SK-N-SH treated with all-trans-retinoic acid at 6 μM for 48 hours (cell line): ENCODE measurements around the gene ZNF410.
"Not testable (repeated sequence)": the region's sequence is repeated elsewhere in the genome, so short reads cannot be mapped to it uniquely, and the experiment has no call there.

Experiments used
- ATAC-seq: fragments of 200-7000 bp; cut with Tn5 transposase; 3 replicates; pipeline ENCODE4 v1.9.1; 2020; ENCODE audit warnings: mild to moderate bottlenecking, moderate library complexity
- ARNTL ChIP-seq: fragments of 450-650 bp; formaldehyde crosslinking; IDR thresholded peaks from 2 replicates; pipeline ENCODE4 v1.5.0; 2020; ENCODE audit warnings: low read depth, mild to moderate bottlenecking, moderate library complexity, borderline replicate concordance
- BACH2 ChIP-seq: fragments of 250-450 bp; sonication (Bioruptor Pico); IDR thresholded peaks from 2 replicates; pipeline ENCODE4 v1.9.0; 2021; ENCODE audit warnings: mild to moderate bottlenecking, borderline replicate concordance
- CSDC2 ChIP-seq: fragments of 250-450 bp; sonication (Bioruptor Pico); IDR thresholded peaks from 2 replicates; pipeline ENCODE4 v1.5.0; 2020; ENCODE audit warnings: mild to moderate bottlenecking, moderate library complexity
- GLIS3 ChIP-seq: fragments of 250-450 bp; sonication (Bioruptor Pico); IDR thresholded peaks from 2 replicates; pipeline ENCODE4 v1.5.0; 2020; ENCODE audit warnings: mild to moderate bottlenecking, moderate library complexity
- ISL1 ChIP-seq: fragments of 250-450 bp; sonication (Bioruptor Pico); IDR thresholded peaks from 2 replicates; pipeline ENCODE4 v2.1.2; 2022; ENCODE audit warnings: mild to moderate bottlenecking, moderate library complexity
- OSR1 ChIP-seq: fragments of 250-450 bp; sonication (Bioruptor Pico); IDR thresholded peaks from 2 replicates; pipeline ENCODE4 v1.8.0; 2022; ENCODE audit warnings: moderate library complexity, mild to moderate bottlenecking, inconsistent platforms
- PPARA ChIP-seq: fragments of 250-450 bp; sonication (Bioruptor Pico); IDR thresholded peaks from 2 replicates; pipeline ENCODE4 v1.5.0; 2020; ENCODE audit warnings: mild to moderate bottlenecking, borderline replicate concordance
- RARB ChIP-seq: fragments of 250-450 bp; sonication (Bioruptor Pico); IDR thresholded peaks from 2 replicates; pipeline ENCODE4 v1.8.0; 2021; ENCODE audit warnings: mild to moderate bottlenecking, moderate library complexity
- SNAI2 ChIP-seq: fragments of 250-450 bp; sonication (Bioruptor Pico); IDR thresholded peaks from 2 replicates; pipeline ENCODE4 v1.5.0; 2020; ENCODE audit warnings: mild to moderate bottlenecking, moderate library complexity
- TCF4 ChIP-seq: fragments of 250-450 bp; sonication (Bioruptor Pico); IDR thresholded peaks from 2 replicates; pipeline ENCODE4 v1.8.0; 2021; ENCODE audit warnings: mild to moderate bottlenecking, moderate library complexity, borderline replicate concordance
- TOX ChIP-seq: fragments of 250-450 bp; sonication (Bioruptor Pico); IDR thresholded peaks from 2 replicates; pipeline ENCODE4 v1.8.0; 2021; ENCODE audit warnings: mild to moderate bottlenecking, moderate library complexity, borderline replicate concordance
- ZC3H10 ChIP-seq: fragments of 250-450 bp; sonication (Bioruptor Pico); IDR thresholded peaks from 2 replicates; pipeline ENCODE4 v1.5.1; 2021; ENCODE audit warnings: mild to moderate bottlenecking, moderate library complexity
- ZFP3 ChIP-seq: fragments of 250-450 bp; sonication (Bioruptor Pico); IDR thresholded peaks from 2 replicates; pipeline ENCODE4 v1.5.0; 2020; ENCODE audit warnings: mild to moderate bottlenecking, moderate library complexity
- ZFP30 ChIP-seq: fragments of 450-650 bp; formaldehyde crosslinking; IDR thresholded peaks from 2 replicates; pipeline ENCODE4 v1.5.0; 2022; ENCODE audit warnings: mild to moderate bottlenecking, moderate library complexity
- ZNF565 ChIP-seq: fragments of 450-650 bp; formaldehyde crosslinking; conservative IDR thresholded peaks from 2 replicates; pipeline ENCODE4 v1.5.0; 2020; ENCODE audit warnings: low read depth, mild to moderate bottlenecking, moderate library complexity
- ZNF8 ChIP-seq: fragments of 450-650 bp; formaldehyde crosslinking; IDR thresholded peaks from 2 replicates; pipeline ENCODE4 v1.5.0; 2020; ENCODE audit warnings: mild to moderate bottlenecking, moderate library complexity
- TF ChIP-seq, protein P1 (sequence below): fragments of 250-450 bp; sonication (Bioruptor Pico); IDR thresholded peaks from 2 replicates; pipeline ENCODE4 v1.5.1; 2020; ENCODE audit warnings: low read depth, mild to moderate bottlenecking, moderate library complexity
- TF ChIP-seq, protein P2 (sequence below): fragments of 250-450 bp; sonication (Bioruptor Pico); IDR thresholded peaks from 2 replicates; pipeline ENCODE4 v1.8.0; 2020; ENCODE audit warnings: mild to moderate bottlenecking, moderate library complexity, borderline replicate concordance
- TF ChIP-seq, protein P3 (sequence below): fragments of 250-450 bp; sonication (Bioruptor Pico); IDR thresholded peaks from 2 replicates; pipeline ENCODE4 v1.5.1; 2021; ENCODE audit warnings: mild to moderate bottlenecking, moderate library complexity
- TF ChIP-seq, protein P4 (sequence below): fragments of 250-450 bp; sonication (Bioruptor Pico); IDR thresholded peaks from 2 replicates; pipeline ENCODE4 v1.5.0; 2020; ENCODE audit warnings: mild to moderate bottlenecking, moderate library complexity
- TF ChIP-seq, protein P5 (sequence below): fragments of 250-450 bp; sonication (Bioruptor Pico); IDR thresholded peaks from 2 replicates; pipeline ENCODE4 v1.8.0; 2021; ENCODE audit warnings: low read depth, mild to moderate bottlenecking, moderate library complexity, borderline replicate concordance

The ZNF410 gene

DNA sequence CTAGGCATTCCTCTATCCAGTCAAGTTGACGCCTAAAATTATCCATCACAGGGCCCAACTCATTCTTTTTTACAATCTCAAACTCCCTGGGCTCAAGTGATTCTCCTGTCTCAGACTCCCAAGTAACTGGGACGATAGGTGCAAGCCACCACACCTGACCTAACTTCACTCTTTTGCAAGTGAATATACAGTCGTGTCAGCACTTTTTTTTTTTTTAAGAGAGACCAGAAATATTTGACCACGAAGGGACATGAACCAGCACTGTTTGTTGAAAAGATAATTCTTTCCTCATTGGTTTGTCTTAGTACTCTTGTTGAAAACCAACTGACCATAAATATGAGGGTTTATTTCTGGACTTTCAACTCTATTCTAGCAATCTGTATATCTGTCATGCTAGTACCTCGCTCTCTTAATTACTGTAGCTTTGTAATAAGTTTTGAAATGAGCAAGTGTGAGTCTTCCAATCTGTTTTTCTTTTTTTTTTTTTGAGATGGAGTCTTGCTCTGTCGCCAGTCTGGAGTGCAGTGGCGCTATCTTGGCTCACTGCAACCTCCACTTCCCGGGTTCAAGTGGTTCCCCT lies 21.0 kb upstream of the ZNF410 start:
- ATAC-seq: no peak
- TF ChIP-seq, protein P1, sequence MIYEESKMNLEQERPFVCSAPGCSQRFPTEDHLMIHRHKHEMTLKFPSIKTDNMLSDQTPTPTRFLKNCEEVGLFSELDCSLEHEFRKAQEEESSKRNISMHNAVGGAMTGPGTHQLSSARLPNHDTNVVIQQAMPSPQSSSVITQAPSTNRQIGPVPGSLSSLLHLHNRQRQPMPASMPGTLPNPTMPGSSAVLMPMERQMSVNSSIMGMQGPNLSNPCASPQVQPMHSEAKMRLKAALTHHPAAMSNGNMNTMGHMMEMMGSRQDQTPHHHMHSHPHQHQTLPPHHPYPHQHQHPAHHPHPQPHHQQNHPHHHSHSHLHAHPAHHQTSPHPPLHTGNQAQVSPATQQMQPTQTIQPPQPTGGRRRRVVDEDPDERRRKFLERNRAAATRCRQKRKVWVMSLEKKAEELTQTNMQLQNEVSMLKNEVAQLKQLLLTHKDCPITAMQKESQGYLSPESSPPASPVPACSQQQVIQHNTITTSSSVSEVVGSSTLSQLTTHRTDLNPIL (CRISPR knock-in tag): no peak
- TF ChIP-seq PPARA (CRISPR knock-in tag) (no peak), OSR1 (CRISPR knock-in tag) (no peak), RARB (CRISPR knock-in tag) (no peak), ZC3H10 (no peak), ARNTL (CRISPR knock-in tag) (no peak), ZNF8 (no peak), CSDC2 (CRISPR knock-in tag) (no peak), TCF4 (CRISPR knock-in tag) (no peak), ZFP30 (no peak), ZNF565 (no peak)
- TF ChIP-seq, protein P2, sequence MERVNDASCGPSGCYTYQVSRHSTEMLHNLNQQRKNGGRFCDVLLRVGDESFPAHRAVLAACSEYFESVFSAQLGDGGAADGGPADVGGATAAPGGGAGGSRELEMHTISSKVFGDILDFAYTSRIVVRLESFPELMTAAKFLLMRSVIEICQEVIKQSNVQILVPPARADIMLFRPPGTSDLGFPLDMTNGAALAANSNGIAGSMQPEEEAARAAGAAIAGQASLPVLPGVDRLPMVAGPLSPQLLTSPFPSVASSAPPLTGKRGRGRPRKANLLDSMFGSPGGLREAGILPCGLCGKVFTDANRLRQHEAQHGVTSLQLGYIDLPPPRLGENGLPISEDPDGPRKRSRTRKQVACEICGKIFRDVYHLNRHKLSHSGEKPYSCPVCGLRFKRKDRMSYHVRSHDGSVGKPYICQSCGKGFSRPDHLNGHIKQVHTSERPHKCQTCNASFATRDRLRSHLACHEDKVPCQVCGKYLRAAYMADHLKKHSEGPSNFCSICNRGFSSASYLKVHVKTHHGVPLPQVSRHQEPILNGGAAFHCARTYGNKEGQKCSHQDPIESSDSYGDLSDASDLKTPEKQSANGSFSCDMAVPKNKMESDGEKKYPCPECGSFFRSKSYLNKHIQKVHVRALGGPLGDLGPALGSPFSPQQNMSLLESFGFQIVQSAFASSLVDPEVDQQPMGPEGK (CRISPR knock-in tag): no peak
- TF ChIP-seq, all 23 proteins: peak for 0

DNA sequence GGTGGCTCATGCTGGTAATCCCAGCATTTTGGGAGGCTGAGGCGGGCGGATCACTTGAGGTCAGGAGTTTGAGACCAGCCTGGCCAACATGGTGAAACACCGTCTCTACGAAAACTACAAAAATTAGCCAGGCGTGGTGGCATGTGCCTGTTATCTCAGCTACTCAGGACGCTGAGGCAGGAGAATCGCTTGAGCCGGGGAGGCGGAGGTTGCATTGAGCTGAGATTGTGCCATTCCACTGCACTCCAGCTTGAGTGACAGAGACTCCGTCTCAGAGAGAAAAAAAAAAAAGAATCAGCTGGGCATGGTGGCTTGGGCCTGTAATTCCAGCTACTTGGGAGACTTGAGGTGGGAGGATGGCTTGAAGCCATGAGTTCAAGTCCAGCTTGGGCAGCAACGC lies 16.9 kb upstream of the ZNF410 start:
- ATAC-seq: not testable (repeated sequence)

DNA sequence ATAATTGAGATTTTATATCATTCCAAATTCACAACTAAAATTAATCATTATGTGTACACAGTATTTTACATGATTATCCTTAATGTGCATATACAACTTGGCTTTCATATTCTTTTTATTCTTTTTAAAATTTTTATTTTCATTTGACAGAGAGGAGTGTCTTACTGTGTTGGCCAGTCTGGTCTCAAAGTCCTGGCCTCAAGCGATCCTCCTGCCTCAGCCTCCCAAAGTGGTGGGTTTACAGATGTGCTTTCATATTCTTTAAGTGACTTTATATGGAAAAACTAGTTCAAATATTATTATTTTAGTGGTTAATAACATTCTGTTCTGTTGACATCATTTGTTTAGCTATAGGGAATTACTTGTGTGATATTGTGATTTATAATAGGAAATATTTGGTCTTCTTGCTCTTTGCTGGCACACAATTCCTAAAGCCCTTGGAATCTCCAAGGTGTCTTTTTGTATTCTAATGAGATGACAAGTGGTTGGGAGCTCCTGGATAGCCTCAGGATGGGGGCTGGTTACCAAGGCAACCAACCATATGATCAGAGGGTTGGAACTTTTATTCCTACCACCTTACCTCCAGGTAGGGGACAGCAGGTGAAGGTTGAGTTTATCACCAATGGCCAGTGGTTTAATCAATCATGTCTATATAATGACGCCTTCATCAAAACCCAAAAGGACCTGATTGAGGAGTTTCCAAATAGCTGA lies 16.0 kb upstream of the ZNF410 start:
- no peak for ATAC-seq
- TF ChIP-seq OSR1 (CRISPR knock-in tag) (no peak), ZC3H10 (no peak), ZNF8 (no peak), ISL1 (no peak), TOX (CRISPR knock-in tag) (no peak), BACH2 (no peak), PPARA (CRISPR knock-in tag) (no peak), GLIS3 (CRISPR knock-in tag) (no peak), ZNF565 (no peak), RARB (CRISPR knock-in tag) (no peak), CSDC2 (CRISPR knock-in tag) (no peak), ZFP3 (CRISPR knock-in tag) (no peak), SNAI2 (CRISPR knock-in tag) (no peak)
- TF ChIP-seq, protein P1 (CRISPR knock-in tag): no peak
- TF ChIP-seq, protein P3, sequence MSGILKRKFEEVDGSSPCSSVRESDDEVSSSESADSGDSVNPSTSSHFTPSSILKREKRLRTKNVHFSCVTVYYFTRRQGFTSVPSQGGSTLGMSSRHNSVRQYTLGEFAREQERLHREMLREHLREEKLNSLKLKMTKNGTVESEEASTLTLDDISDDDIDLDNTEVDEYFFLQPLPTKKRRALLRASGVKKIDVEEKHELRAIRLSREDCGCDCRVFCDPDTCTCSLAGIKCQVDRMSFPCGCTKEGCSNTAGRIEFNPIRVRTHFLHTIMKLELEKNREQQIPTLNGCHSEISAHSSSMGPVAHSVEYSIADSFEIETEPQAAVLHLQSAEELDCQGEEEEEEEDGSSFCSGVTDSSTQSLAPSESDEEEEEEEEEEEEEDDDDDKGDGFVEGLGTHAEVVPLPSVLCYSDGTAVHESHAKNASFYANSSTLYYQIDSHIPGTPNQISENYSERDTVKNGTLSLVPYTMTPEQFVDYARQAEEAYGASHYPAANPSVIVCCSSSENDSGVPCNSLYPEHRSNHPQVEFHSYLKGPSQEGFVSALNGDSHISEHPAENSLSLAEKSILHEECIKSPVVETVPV (CRISPR knock-in tag): no peak
- TF ChIP-seq, protein P4, sequence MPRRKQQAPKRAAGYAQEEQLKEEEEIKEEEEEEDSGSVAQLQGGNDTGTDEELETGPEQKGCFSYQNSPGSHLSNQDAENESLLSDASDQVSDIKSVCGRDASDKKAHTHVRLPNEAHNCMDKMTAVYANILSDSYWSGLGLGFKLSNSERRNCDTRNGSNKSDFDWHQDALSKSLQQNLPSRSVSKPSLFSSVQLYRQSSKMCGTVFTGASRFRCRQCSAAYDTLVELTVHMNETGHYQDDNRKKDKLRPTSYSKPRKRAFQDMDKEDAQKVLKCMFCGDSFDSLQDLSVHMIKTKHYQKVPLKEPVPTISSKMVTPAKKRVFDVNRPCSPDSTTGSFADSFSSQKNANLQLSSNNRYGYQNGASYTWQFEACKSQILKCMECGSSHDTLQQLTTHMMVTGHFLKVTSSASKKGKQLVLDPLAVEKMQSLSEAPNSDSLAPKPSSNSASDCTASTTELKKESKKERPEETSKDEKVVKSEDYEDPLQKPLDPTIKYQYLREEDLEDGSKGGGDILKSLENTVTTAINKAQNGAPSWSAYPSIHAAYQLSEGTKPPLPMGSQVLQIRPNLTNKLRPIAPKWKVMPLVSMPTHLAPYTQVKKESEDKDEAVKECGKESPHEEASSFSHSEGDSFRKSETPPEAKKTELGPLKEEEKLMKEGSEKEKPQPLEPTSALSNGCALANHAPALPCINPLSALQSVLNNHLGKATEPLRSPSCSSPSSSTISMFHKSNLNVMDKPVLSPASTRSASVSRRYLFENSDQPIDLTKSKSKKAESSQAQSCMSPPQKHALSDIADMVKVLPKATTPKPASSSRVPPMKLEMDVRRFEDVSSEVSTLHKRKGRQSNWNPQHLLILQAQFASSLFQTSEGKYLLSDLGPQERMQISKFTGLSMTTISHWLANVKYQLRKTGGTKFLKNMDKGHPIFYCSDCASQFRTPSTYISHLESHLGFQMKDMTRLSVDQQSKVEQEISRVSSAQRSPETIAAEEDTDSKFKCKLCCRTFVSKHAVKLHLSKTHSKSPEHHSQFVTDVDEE: no peak
- TF ChIP-seq, protein P5, sequence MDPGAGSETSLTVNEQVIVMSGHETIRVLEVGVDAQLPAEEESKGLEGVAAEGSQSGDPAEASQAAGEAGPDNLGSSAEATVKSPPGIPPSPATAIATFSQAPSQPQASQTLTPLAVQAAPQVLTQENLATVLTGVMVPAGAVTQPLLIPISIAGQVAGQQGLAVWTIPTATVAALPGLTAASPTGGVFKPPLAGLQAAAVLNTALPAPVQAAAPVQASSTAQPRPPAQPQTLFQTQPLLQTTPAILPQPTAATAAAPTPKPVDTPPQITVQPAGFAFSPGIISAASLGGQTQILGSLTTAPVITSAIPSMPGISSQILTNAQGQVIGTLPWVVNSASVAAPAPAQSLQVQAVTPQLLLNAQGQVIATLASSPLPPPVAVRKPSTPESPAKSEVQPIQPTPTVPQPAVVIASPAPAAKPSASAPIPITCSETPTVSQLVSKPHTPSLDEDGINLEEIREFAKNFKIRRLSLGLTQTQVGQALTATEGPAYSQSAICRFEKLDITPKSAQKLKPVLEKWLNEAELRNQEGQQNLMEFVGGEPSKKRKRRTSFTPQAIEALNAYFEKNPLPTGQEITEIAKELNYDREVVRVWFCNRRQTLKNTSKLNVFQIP (CRISPR knock-in tag): no peak
- TF ChIP-seq, protein P2 (CRISPR knock-in tag): no peak
